SK-N-SH (cell line): Measurements from ENCODE around the gene MORF4L1.

Experiments used
- CHD2 ChIP-seq: fragments of 150-350 bp; IDR thresholded peaks from 2 replicates; pipeline ENCODE4 v1.6.1; 2018; ENCODE audit warnings: low read length; ENCODE audit not compliant: partially characterized antibody
- CTCF ChIP-seq: fragments of 200-600 bp; sonication (generic); IDR thresholded peaks from 2 replicates; pipeline ENCODE4 v1.6.1; 2017; ENCODE audit warnings: antibody characterized with exemption, mild to moderate bottlenecking, moderate library complexity
- IRF3 ChIP-seq: fragments of 150-350 bp; IDR thresholded peaks from 2 replicates; pipeline ENCODE4 v1.6.1; 2016; ENCODE audit warnings: mild to moderate bottlenecking, low read depth, low read length
- JUND ChIP-seq: IDR thresholded peaks from 2 replicates; pipeline ENCODE4 v1.4.0; 2012
- TCF12 ChIP-seq: IDR thresholded peaks from 2 replicates; pipeline ENCODE4 v1.4.0; 2012
- TEAD4 ChIP-seq: IDR thresholded peaks from 2 replicates; pipeline ENCODE4 v1.4.0; 2012; ENCODE audit warnings: mild to moderate bottlenecking, borderline replicate concordance; ENCODE audit not compliant: insufficient read depth
- YY1 ChIP-seq: IDR thresholded peaks from 2 replicates; pipeline ENCODE4 v1.4.0; 2012; ENCODE audit warnings: low read depth, mild to moderate bottlenecking

GRCh38 chr15:78933823-78934654 lies 61.3 kb downstream of the MORF4L1 start:
- TF ChIP-seq CTCF (no peak), YY1 (no peak), IRF3 (no peak), CHD2 (no peak), TCF12 (no peak), JUND (no peak), TEAD4 (no peak)
